Measurements from ENCODE around the gene SCYGR2.

DNA sequence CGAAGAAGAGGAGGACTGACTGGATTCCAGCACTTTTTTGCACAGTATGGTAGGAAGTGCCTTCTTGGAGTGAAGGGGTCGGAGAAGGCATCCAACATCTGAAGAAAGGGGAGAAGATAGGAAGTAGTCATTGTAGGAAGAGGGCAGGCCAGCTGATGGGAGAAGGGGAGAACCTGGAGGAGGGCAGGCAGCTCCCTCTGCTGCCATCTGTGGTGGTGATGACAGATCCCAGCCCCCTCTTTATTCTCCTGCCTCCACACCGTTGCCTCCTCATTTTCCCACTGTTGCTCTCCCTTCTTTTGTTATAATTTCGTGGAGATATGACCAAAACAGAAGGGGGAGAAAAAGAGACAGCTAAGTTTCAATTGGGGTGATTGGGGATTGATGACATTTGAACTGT, 2.9 kb upstream of the SCYGR2 start:
- no peak for TF ChIP-seq ZFP69B (tag by site-specific recombination; IDR thresholded peaks at IDR 0.05)
- TF ChIP-seq, protein P1, sequence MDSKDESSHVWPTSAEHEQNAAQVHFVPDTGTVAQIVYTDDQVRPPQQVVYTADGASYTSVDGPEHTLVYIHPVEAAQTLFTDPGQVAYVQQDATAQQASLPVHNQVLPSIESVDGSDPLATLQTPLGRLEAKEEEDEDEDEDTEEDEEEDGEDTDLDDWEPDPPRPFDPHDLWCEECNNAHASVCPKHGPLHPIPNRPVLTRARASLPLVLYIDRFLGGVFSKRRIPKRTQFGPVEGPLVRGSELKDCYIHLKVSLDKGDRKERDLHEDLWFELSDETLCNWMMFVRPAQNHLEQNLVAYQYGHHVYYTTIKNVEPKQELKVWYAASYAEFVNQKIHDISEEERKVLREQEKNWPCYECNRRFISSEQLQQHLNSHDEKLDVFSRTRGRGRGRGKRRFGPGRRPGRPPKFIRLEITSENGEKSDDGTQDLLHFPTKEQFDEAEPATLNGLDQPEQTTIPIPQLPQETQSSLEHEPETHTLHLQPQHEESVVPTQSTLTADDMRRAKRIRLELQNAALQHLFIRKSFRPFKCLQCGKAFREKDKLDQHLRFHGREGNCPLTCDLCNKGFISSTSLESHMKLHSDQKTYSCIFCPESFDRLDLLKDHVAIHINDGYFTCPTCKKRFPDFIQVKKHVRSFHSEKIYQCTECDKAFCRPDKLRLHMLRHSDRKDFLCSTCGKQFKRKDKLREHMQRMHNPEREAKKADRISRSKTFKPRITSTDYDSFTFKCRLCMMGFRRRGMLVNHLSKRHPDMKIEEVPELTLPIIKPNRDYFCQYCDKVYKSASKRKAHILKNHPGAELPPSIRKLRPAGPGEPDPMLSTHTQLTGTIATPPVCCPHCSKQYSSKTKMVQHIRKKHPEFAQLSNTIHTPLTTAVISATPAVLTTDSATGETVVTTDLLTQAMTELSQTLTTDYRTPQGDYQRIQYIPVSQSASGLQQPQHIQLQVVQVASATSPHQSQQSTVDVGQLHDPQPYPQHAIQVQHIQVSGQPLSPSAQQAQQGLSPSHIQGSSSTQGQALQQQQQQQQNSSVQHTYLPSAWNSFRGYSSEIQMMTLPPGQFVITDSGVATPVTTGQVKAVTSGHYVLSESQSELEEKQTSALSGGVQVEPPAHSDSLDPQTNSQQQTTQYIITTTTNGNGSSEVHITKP (tag by site-specific recombination; IDR thresholded peaks at IDR 0.05): no peak

Measured in HEK293 (cell line).